GM21367 (cell line): Measurements from ENCODE around the gene DNAJC19.
"Not testable (repeated sequence)": the region's sequence is repeated elsewhere in the genome, so short reads cannot be mapped to it uniquely, and the experiment has no call there.

Experiments
- ATAC-seq: cut with Tn5 transposase; IDR thresholded peaks from one replicate; pipeline ENCODE4 v1.9.1; 2021; ENCODE audit not compliant: unreplicated experiment

Gene DNAJC19

DNA sequence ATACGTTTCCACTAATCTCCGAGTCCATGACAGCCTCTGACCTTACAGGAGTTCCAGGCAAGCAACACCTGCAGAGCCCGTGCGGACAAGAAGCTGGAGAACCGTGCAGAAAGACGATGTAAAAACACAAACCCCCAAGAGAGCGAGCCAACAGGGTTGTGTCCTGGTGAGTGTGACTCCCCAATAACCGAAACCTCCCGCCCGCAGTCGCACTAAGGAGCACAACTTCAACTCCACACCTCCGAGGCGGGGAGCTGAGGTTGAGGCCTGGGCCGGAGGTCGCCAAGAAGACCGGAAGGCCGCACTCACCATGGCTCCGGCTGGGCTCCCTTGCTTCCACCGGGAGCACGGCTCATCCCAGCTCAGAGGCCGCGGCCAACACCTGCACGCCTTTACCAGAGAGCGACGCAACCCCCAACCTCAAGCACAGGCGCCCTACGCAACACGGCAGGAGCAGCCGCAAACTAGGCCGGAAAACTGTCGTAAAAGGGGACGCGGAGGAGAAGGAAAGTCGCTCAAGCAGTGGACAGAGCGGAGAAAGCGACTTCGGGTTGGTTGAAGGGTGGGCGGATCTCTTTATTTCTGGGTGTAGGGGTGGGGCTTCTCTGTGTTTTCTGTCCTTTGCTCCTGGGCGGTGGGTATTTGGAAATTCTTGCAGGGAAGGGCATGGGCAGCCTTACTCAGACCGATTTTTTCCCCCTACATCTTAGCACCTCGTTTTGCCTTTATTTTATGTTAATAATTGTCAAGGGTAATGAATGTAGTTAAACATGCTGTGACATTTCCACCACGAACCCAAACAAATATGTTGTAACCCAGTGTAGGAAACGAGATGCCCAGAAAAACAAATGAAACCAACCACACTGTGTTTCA is at the start of gene DNAJC19:
Gene DNAJC19 (minus strand): TSS at position 446 of the 873 bp plus-strand sequence. CDS start 134 bp downstream, at position 312.
- ATAC-seq = peak; percentile 97

GRCh38 chr3:181030948-181031347 is 41.4 kb upstream of the DNAJC19 start:
- no peak for ATAC-seq

- no peak for ATAC-seq
Observed at GRCh38 chr3:181025204-181025603, 35.7 kb upstream of the DNAJC19 start.

GRCh38 chr3:181017690-181018089 is 28.2 kb upstream of the DNAJC19 start:
- ATAC-seq = no peak

DNA sequence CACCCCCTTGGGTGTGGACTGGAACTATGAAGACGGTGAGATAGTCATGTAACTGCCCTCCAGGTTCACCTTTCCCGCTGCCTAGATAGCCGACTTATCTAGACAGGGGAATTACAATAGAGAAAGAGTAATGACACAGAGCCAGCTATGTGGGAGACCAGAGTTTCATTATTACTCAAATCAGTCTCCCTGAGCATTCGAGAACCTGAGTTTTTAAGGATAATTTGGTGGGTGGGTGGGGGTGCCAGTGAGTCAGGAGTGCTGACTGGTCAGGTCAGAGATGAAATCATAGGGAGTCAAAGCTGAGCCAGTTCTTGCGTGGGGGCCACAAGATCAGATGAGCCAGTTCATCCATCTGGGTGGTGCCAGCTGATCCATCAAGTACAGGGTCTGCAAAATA is 19.7 kb upstream of the DNAJC19 start:
- no peak for ATAC-seq

- ATAC-seq = no peak
Observed at GRCh38 chr3:181008796-181009195, 19.3 kb upstream of the DNAJC19 start.

DNA sequence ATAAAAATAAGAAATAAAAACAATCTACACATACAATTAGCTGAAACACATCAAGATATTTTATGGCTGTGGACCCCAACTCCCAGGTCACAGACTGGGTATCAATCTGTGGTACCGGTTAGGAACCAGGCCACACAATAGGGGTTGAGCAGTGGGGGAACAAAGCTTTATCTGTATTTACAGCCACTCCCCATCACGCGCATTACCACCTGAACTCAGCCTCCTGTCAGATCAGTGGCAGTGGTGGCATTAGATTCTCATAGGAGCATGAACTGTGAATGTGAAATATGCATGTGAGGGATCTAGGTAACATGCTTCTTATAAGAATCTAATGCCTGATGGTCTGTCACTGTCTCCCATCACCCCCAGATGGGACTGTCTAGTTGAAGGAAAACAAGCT is 17.7 kb upstream of the DNAJC19 start:
- no peak for ATAC-seq

- no peak for ATAC-seq
Observed at GRCh38 chr3:181006541-181006940, 17.0 kb upstream of the DNAJC19 start.

DNA sequence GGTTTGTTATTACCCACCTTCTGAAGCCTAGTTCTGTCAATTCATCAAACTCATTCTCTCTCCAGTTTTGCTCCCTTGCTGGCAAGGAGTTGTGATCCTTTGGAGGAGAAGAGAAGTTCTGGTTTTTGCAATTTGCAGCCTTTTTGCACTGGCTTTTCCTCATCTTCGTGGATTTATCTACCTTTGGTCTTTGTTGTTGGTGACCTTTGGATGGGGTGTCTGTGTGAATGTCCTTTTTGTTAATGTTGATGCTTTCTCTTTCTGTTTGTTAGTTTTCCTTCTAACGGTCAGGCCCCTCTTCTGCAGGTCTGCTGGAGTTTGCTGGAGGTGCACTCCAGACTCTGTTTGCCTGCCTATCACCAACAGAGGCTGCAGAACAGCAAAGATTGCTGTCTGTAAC is 13.9 kb upstream of the DNAJC19 start:
- not testable (repeated sequence) for ATAC-seq

DNA sequence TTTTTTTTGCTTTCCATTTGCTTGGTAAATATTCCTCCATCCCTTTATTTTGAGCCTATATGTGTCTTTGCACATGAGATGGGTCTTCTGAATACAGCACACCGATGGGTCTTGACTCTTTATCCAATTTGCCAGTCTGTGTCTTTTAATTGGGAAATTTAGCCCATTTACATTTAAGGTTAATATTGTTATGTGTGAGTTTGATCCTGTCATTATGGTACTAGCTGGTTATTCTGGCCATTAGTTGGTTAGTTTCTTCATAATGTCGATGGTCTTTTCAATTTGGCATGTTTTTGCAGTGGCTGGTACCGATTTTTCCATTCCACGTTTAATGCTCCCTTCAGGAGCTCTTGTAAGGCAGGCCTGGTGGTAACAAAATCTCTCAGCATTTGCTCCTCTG is 12.8 kb upstream of the DNAJC19 start:
- ATAC-seq = not testable (repeated sequence)

- no peak for ATAC-seq
Observed at GRCh38 chr3:180996415-180996932, 6.9 kb upstream of the DNAJC19 start.

GRCh38 chr3:180990505-180990904 is 969 bp upstream of the DNAJC19 start:
- ATAC-seq = no peak

DNA sequence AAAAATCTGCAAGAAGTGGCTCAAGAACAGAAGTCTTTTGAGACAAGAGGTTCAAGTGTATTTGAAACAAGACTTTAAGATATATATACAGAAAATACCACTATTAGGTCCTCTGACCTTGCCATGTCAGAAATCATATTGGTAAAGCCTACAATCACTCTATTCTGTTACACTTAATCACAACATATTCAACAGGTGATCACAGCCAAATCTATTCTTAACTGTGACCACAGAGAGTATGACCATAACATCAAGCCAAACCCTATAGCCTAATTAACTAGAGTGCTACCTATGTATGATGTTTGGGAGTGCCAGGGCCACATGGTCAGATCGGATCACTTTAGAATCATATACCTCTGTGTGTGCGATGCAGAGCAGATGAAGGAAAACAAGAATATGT is 2.2 kb downstream of the DNAJC19 start:
- no peak for ATAC-seq

GRCh38 chr3:180986366-180986765 is 3.2 kb downstream of the DNAJC19 start:
- ATAC-seq = not testable (repeated sequence)

GRCh38 chr3:180983136-180983535 is 6.4 kb downstream of the DNAJC19 start:
- ATAC-seq = no peak

DNA sequence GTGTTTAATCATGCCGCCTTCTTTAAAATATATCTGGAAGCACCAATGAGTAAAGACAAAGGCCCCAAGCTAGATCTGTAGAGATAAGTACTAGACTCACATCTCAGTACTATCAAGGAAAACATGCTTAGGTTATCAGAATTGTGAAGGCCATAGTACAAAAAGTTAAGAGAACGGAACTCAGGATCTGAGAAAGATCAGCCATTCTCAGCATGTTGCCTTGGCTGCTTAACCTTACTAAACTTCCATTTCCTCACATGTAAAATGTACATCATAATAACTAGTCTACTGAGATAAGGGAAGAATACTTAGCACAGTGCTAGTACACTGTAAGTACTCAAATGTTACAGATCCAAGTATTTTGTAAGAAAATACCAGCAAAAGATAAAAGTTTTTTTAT is 7.6 kb downstream of the DNAJC19 start:
- ATAC-seq = no peak

GRCh38 chr3:180980611-180981010 is 8.9 kb downstream of the DNAJC19 start:
- no peak for ATAC-seq

DNA sequence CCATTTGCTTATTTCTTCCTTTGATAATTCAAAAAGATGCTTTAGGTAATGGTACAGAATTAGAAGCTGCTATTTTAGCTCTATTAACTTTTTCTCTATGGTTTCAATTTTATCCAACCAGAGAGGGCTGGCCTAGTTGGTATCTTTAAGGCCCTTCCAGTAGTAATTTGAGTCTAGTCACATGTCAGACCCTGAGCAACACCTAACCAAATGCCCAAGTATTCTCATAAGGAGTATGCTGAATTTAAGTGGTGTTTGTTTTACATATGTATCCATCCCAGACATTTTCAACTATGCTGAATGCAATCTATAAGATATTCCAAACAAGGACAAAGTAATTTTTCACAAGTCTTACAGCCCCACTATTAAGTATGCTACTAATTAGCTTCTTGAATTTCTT is 9.6 kb downstream of the DNAJC19 start:
- ATAC-seq = no peak

DNA sequence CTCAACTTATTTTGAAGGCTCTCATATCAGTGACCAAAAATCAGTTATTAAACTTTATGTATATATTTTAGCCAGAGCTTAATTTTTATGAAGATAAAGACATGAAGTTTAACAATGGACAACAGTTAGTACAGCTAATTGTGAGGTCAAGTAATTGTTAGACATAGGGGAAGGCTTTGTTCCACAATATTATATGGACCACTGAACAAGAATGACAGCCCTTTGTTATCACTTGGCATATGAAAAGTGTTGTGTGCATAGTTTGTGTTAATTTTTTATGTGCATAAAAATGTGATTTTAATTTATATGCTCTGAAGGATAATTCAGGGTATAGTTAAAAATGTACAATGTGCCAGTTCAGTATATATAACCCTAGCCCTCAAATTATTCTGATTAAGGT is 12.0 kb downstream of the DNAJC19 start:
- no peak for ATAC-seq

- ATAC-seq = no peak
Observed at GRCh38 chr3:180974286-180974685, 15.2 kb downstream of the DNAJC19 start.

GRCh38 chr3:180973543-180973942 is 16.0 kb downstream of the DNAJC19 start:
- no peak for ATAC-seq

GRCh38 chr3:180970931-180971330 is 18.6 kb downstream of the DNAJC19 start:
- no peak for ATAC-seq

DNA sequence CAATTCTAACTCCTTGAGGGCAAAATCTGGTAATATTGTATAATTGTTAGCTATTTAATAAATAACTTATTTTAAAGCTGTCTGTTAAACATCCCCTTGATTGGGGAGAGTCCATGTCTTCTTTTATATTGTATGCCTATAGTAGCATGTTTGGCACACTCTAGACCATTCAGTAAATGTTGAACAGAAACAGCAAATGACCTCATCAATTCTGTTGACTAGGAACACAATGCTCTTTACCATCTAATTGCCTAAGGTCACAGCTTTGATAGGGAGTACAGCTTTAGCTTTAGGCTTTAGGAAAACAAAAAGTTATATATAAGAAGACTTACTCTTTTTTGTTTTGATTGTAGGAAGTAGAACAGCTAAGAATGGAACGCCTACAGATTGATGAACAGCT is 27.0 kb downstream of the DNAJC19 start:
- no peak for ATAC-seq
